HG03432 (cell line): ENCODE measurements around the gene HEG1.
"Not testable (repeated sequence)": the region's sequence is repeated elsewhere in the genome, so short reads cannot be mapped to it uniquely, and the experiment has no call there.

Source experiments
- ATAC-seq: cut with Tn5 transposase; IDR thresholded peaks from one replicate; pipeline ENCODE4 v1.9.1; 2021; ENCODE audit warnings: mild to moderate bottlenecking, moderate library complexity; ENCODE audit not compliant: unreplicated experiment

Gene HEG1

GRCh38 chr3:125055913-125056745 is at the start of gene HEG1:
Gene HEG1 (minus strand): TSS chr3:125055997. CDS start chr3:125055890, 107 bp downstream.
- peak; percentile 75 for ATAC-seq

- no peak for ATAC-seq
These were observed 49.3 kb upstream of the HEG1 start for GRCh38 chr3:125105116-125105515.

GRCh38 chr3:125104639-125105038 is 48.8 kb upstream of the HEG1 start:
- ATAC-seq, result no peak

GRCh38 chr3:125103406-125103805 is 47.6 kb upstream of the HEG1 start:
- ATAC-seq, result no peak

- ATAC-seq, result no peak
These were observed 46.7 kb upstream of the HEG1 start for GRCh38 chr3:125102470-125102869.

- ATAC-seq, result no peak
These were observed 43.0 kb upstream of the HEG1 start for GRCh38 chr3:125098611-125099291.

- ATAC-seq, result no peak
These were observed 34.9 kb upstream of the HEG1 start for GRCh38 chr3:125090649-125091048.

- no peak for ATAC-seq
These were observed 32.1 kb upstream of the HEG1 start for GRCh38 chr3:125087768-125088391.

GRCh38 chr3:125085166-125085565 is 29.4 kb upstream of the HEG1 start:
- no peak for ATAC-seq

GRCh38 chr3:125083776-125084175 is 28.0 kb upstream of the HEG1 start:
- no peak for ATAC-seq

GRCh38 chr3:125082339-125082738 is 26.5 kb upstream of the HEG1 start:
- ATAC-seq, result not testable (repeated sequence)

- no peak for ATAC-seq
These were observed 24.3 kb upstream of the HEG1 start for GRCh38 chr3:125080077-125080476.

- no peak for ATAC-seq
These were observed 23.9 kb upstream of the HEG1 start for GRCh38 chr3:125079675-125080045.

GRCh38 chr3:125078951-125079674 is 23.3 kb upstream of the HEG1 start:
- no peak for ATAC-seq

- ATAC-seq, result peak; percentile 43
These were observed 22.1 kb upstream of the HEG1 start for GRCh38 chr3:125077864-125078263.

- ATAC-seq, result no peak
These were observed 20.7 kb upstream of the HEG1 start for GRCh38 chr3:125076464-125076863.

GRCh38 chr3:125075738-125076137 is 19.9 kb upstream of the HEG1 start:
- no peak for ATAC-seq

GRCh38 chr3:125073390-125073905 is 17.7 kb upstream of the HEG1 start:
- no peak for ATAC-seq

- ATAC-seq, result no peak
These were observed 17.1 kb upstream of the HEG1 start for GRCh38 chr3:125072749-125073389.

- ATAC-seq, result no peak
These were observed 16.5 kb upstream of the HEG1 start for GRCh38 chr3:125072301-125072700.
